H7 (cell line): Measurements from ENCODE around the gene MAD2L2. TPM values are rescaled to one million over a fixed set of nuclear protein-coding genes. Genes with fewer than 3 reads are reported as not detected.
"Not testable (repeated sequence)": the region's sequence is repeated elsewhere in the genome, so short reads cannot be mapped to it uniquely, and the experiment has no call there.

Experiments used
- DNase-seq: peaks from one replicate; pipeline ENCODE4 v3.0.0; 2012
- H3K27me3 ChIP-seq: 2 replicates; pipeline ENCODE4 v1.6.0; 2011; ENCODE audit warnings: mild to moderate bottlenecking, low read length; ENCODE audit not compliant: control insufficient read depth, insufficient read depth
- H3K36me3 ChIP-seq: replicated peaks from 2 replicates; pipeline ENCODE4 v1.5.1; 2011; ENCODE audit warnings: low read length; ENCODE audit not compliant: control insufficient read depth, insufficient read depth
- H3K4me3 ChIP-seq: 2 replicates; pipeline ENCODE4 v1.5.1; 2011; ENCODE audit warnings: low read depth, mild to moderate bottlenecking, control low read depth, low read length, moderate library complexity; ENCODE audit not compliant: insufficient read depth
- total RNA-seq: library from RNA; depleted of rRNA; stranded (reverse); fragments of >200 nt; shearing (Covaris generic); gene quantifications from 2 replicates; pipeline ENCODE4 v1.2.3, GENCODE V29; 2014

MAD2L2 gene
- total RNA-seq, 1 experiment from 2014 or later, result 786 TPM

GRCh38 chr1:11646317-11646716 lies 34.6 kb downstream of the MAD2L2 start:
- H3K27me3 ChIP-seq, result peaks cover 32% of the 10 kb centered on the region
- DNase-seq, result no peak
- no peaks in the 10 kb centered on the region; the same call in 1 of the 2 replicates for H3K36me3 ChIP-seq
- no peak overlapping the region for H3K4me3 ChIP-seq

- H3K4me3 ChIP-seq, result no peak overlapping the region
- H3K36me3 ChIP-seq, result no peaks in the 10 kb centered on the region; the same call in 1 of the 2 replicates
- DNase-seq, result peak; percentile 86
- H3K27me3 ChIP-seq, result peaks cover 26% of the 10 kb centered on the region
Observed at GRCh38 chr1:11645670-11646265, 35.2 kb downstream of the MAD2L2 start.

GRCh38 chr1:11645270-11645669 lies 35.7 kb downstream of the MAD2L2 start:
- peaks cover 22% of the 10 kb centered on the region for H3K27me3 ChIP-seq
- no peak overlapping the region for H3K4me3 ChIP-seq
- DNase-seq, result no peak

GRCh38 chr1:11643782-11644181 lies 37.2 kb downstream of the MAD2L2 start:
- DNase-seq, result no peak
- no peaks in the 10 kb centered on the region; the same call in 1 of the 2 replicates for H3K36me3 ChIP-seq
- H3K4me3 ChIP-seq, result no peak overlapping the region
- H3K27me3 ChIP-seq, result peaks cover 9% of the 10 kb centered on the region; the same call in 1 of the 2 replicates

More at GRCh38 chr1:11645270-11645669, 35.7 kb downstream of the MAD2L2 start:
- H3K36me3 ChIP-seq, result no peaks in the 10 kb centered on the region; the same call in 1 of the 2 replicates

GRCh38 chr1:11642418-11643017 lies 38.4 kb downstream of the MAD2L2 start:
- peak; percentile 88 for DNase-seq

GRCh38 chr1:11641776-11642305 lies 39.1 kb downstream of the MAD2L2 start:
- Histone ChIP-seq H3K36me3 (no peaks in the 10 kb centered on the region; the same call in 1 of the 2 replicates), H3K4me3 (no peak overlapping the region), H3K27me3 (no peaks in the 10 kb centered on the region)
- DNase-seq, result no peak

More at GRCh38 chr1:11642418-11643017, 38.4 kb downstream of the MAD2L2 start:
- not testable (repeated sequence) for H3K4me3 ChIP-seq, H3K27me3 ChIP-seq, H3K36me3 ChIP-seq

GRCh38 chr1:11640944-11641343 lies 40.0 kb downstream of the MAD2L2 start:
- Histone ChIP-seq H3K27me3 (no peaks in the 10 kb centered on the region), H3K4me3 (no peak overlapping the region)

GRCh38 chr1:11640101-11640500 lies 40.8 kb downstream of the MAD2L2 start:
- H3K36me3 ChIP-seq, result no peaks in the 10 kb centered on the region
- no peak for DNase-seq
- no peak overlapping the region for H3K4me3 ChIP-seq
- no peaks in the 10 kb centered on the region for H3K27me3 ChIP-seq

More at GRCh38 chr1:11640944-11641343, 40.0 kb downstream of the MAD2L2 start:
- DNase-seq, result no peak
- H3K36me3 ChIP-seq, result no peaks in the 10 kb centered on the region

- H3K36me3 ChIP-seq, result no peaks in the 10 kb centered on the region
- H3K4me3 ChIP-seq, result no peak overlapping the region
- H3K27me3 ChIP-seq, result no peaks in the 10 kb centered on the region
- no peak for DNase-seq
Observed at GRCh38 chr1:11639372-11639771, 41.6 kb downstream of the MAD2L2 start.

- H3K36me3 ChIP-seq, result no peaks in the 10 kb centered on the region
- H3K27me3 ChIP-seq, result no peaks in the 10 kb centered on the region
- no peak overlapping the region for H3K4me3 ChIP-seq
- no peak for DNase-seq
Observed at GRCh38 chr1:11638121-11638520, 42.8 kb downstream of the MAD2L2 start.

- Histone ChIP-seq H3K4me3 (no peak overlapping the region), H3K27me3 (no peaks in the 10 kb centered on the region; the same call in 1 of the 2 replicates), H3K36me3 (no peaks in the 10 kb centered on the region)
- DNase-seq, result no peak
Observed at GRCh38 chr1:11634365-11635192, 46.4 kb downstream of the MAD2L2 start.

GRCh38 chr1:11629184-11630016 lies 51.5 kb downstream of the MAD2L2 start:
- no peaks in the 10 kb centered on the region for H3K36me3 ChIP-seq
- DNase-seq, result no peak

GRCh38 chr1:11628767-11629166 lies 52.2 kb downstream of the MAD2L2 start:
- Histone ChIP-seq H3K36me3 (no peaks in the 10 kb centered on the region), H3K4me3 (no peak overlapping the region), H3K27me3 (no peaks in the 10 kb centered on the region; the same call in 1 of the 2 replicates)
- DNase-seq, result no peak

More at GRCh38 chr1:11629184-11630016, 51.5 kb downstream of the MAD2L2 start:
- H3K27me3 ChIP-seq, result no peaks in the 10 kb centered on the region; the same call in 1 of the 2 replicates
- no peak overlapping the region for H3K4me3 ChIP-seq

- Histone ChIP-seq H3K4me3 (no peak overlapping the region), H3K27me3 (no peaks in the 10 kb centered on the region; the same call in 1 of the 2 replicates), H3K36me3 (no peaks in the 10 kb centered on the region)
- no peak for DNase-seq
Observed at GRCh38 chr1:11626551-11626950, 54.4 kb downstream of the MAD2L2 start.
